Measurements from ENCODE around the gene TCL1A. TPM values are rescaled to one million over a fixed set of nuclear protein-coding genes. Genes with fewer than 3 reads are reported as not detected.

The TCL1A gene
- total RNA-seq, 1 experiment from 2014 or later = not detected

DNA sequence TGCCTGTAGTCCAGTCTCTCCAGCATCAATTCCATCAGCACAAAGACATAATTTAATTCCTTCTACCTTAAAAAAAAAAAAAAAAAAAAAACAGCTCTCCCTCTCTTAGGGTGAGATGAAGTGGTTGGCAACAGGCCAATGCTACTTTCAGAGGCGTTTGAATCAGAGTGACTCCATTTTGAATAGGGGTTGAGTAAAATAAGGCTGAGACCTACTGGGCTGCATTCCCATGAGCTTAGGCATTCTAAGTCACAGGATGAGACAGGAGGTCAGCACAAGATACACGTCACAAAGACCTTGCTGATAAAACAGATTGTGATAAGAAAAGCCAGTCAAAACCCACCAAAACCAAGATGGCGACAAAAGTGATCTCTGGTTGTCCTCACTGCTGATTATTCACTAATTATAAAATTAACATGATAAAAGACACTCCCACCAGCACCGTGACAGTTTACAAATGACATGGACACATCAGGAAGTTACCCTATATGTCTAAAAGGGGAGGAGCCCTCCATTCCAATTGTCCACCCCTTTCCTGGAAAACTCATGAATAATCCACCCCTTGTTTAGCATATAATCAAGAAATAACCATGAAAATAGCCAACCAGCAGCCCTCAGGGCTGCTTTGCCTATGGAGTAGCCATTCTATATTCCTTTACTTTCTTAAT is 34.6 kb downstream of the TCL1A start:
- H3K27me3 Mint-ChIP-seq (ENCODE audit: unreplicated experiment) = peaks cover 81% of the 10 kb centered on the region
- intact Hi-C loops (cut with micrococcal nuclease; ENCODE audit: unreplicated experiment) = no loop called here
- no peaks in the 10 kb centered on the region for H3K36me3 Mint-ChIP-seq (ENCODE audit: insufficient read depth, unreplicated experiment)
- no peak for TF ChIP-seq CTCF (IDR thresholded peaks at IDR 0.05; ENCODE audit: unreplicated experiment)
- no peaks in the 10 kb centered on the region for H3K4me1 Mint-ChIP-seq (ENCODE audit: low read depth, unreplicated experiment)
- no peak for DNase-seq
- no TSS peak for BruUV-seq (replicated peaks)
- H3K9me3 Mint-ChIP-seq (ENCODE audit: low read depth, unreplicated experiment) = no peaks in the 10 kb centered on the region
- no peak overlapping the region for H3K27ac Mint-ChIP-seq (ENCODE audit: unreplicated experiment)
- CTCF ChIA-PET = interaction anchor here (1.0 kb wide), 1 partner anchor 120 kb away, joined by 4 read pairs; no protein-coding TSS in a partner anchor
- no peak overlapping the region for H3K4me3 Mint-ChIP-seq (ENCODE audit: low read depth, unreplicated experiment)

GRCh38 chr14:95677179-95677835 is 36.6 kb downstream of the TCL1A start:
- no peaks in the 10 kb centered on the region for H3K9me3 Mint-ChIP-seq (ENCODE audit: low read depth, unreplicated experiment)
- no peak for TF ChIP-seq CTCF (IDR thresholded peaks at IDR 0.05; ENCODE audit: unreplicated experiment)

GRCh38 chr14:95675486-95675885 is 38.4 kb downstream of the TCL1A start:
- intact Hi-C loops (cut with micrococcal nuclease; ENCODE audit: unreplicated experiment) = no loop called here
- Mint-ChIP-seq H3K27me3 (ENCODE audit: unreplicated experiment) (peaks cover 87% of the 10 kb centered on the region), H3K4me1 (ENCODE audit: low read depth, unreplicated experiment) (no peaks in the 10 kb centered on the region), H3K27ac (ENCODE audit: unreplicated experiment) (no peak overlapping the region), H3K4me3 (ENCODE audit: low read depth, unreplicated experiment) (no peak overlapping the region), H3K9me3 (ENCODE audit: low read depth, unreplicated experiment) (no peaks in the 10 kb centered on the region), H3K36me3 (ENCODE audit: insufficient read depth, unreplicated experiment) (no peaks in the 10 kb centered on the region)
- CTCF ChIA-PET = no interaction called here
- no peak for DNase-seq
- no TSS peak for BruUV-seq (replicated peaks)
- TF ChIP-seq CTCF (IDR thresholded peaks at IDR 0.05; ENCODE audit: unreplicated experiment) = no peak

More at GRCh38 chr14:95677179-95677835, 36.6 kb downstream of the TCL1A start:
- BruUV-seq (replicated peaks) = no TSS peak
- Mint-ChIP-seq H3K4me1 (ENCODE audit: low read depth, unreplicated experiment) (no peaks in the 10 kb centered on the region), H3K27ac (ENCODE audit: unreplicated experiment) (no peak overlapping the region), H3K27me3 (ENCODE audit: unreplicated experiment) (peaks cover 81% of the 10 kb centered on the region), H3K36me3 (ENCODE audit: insufficient read depth, unreplicated experiment) (no peaks in the 10 kb centered on the region), H3K4me3 (ENCODE audit: low read depth, unreplicated experiment) (no peak overlapping the region)
- intact Hi-C loops (cut with micrococcal nuclease; ENCODE audit: unreplicated experiment) = no loop called here
- no peak for DNase-seq
- CTCF ChIA-PET = no interaction called here

DNA sequence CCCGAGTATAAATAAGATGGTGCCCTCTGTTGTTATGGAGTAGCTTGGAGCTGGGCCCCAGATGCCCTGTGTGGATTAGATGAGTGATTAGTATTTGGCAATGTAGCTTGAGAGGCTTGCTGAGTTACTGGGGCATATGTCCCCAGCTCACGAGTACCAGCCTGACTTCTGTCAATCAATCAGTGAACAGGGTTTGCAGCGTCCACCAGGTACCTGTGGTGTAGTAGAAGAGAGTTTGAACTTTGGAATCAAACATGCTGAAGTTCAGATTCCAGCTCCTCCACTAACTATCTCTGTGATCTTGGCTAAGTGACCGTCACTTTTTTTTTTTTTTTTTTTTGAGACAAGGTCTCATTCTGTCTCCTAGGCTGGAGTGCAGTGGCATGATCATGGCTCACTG is 39.3 kb downstream of the TCL1A start:
- TF ChIP-seq CTCF (IDR thresholded peaks at IDR 0.05; ENCODE audit: unreplicated experiment) = no peak
- CTCF ChIA-PET = interaction anchor here (0.6 kb wide), 1 partner anchor 9 kb away, joined by 4 read pairs; no protein-coding TSS in a partner anchor
- Mint-ChIP-seq H3K4me1 (ENCODE audit: low read depth, unreplicated experiment) (no peaks in the 10 kb centered on the region), H3K36me3 (ENCODE audit: insufficient read depth, unreplicated experiment) (no peaks in the 10 kb centered on the region), H3K27ac (ENCODE audit: unreplicated experiment) (no peak overlapping the region), H3K9me3 (ENCODE audit: low read depth, unreplicated experiment) (no peaks in the 10 kb centered on the region), H3K4me3 (ENCODE audit: low read depth, unreplicated experiment) (no peak overlapping the region), H3K27me3 (ENCODE audit: unreplicated experiment) (peaks cover 95% of the 10 kb centered on the region)
- DNase-seq = no peak
- intact Hi-C loops (cut with micrococcal nuclease; ENCODE audit: unreplicated experiment) = no loop called here
- BruUV-seq (replicated peaks) = no TSS peak
